Activated CD8-positive, alpha-beta T cell treated with anti-CD3 and anti-CD28 coated beads, Interleukin-2, amount 10 ng/mL, durations not matched to agents 7 days and 5 days (primary cell): Measurements from ENCODE around the gene CACNA1H. TPM values are rescaled to one million over a fixed set of nuclear protein-coding genes. Genes with fewer than 3 reads are reported as not detected.
"Not testable (repeated sequence)": the region's sequence is repeated elsewhere in the genome, so short reads cannot be mapped to it uniquely, and the experiment has no call there.

Experiments
- ATAC-seq: fragments of 150-1000 bp; cut with Tn5 transposase; one replicate; pipeline ENCODE4 v1.10.0; 2021; ENCODE audit warnings: moderate library complexity
- CTCF ChIA-PET: fragments of 350-600 bp; sonication (Branson Sonifier 250); formaldehyde crosslinking; loops from one replicate; lab custom pipeline; 2021; ENCODE audit warnings: antibody characterized with exemption; lab: Charles Lee
- POLR2A ChIA-PET: fragments of 350-600 bp; sonication (Branson Sonifier 250); formaldehyde crosslinking; loops from one replicate; lab custom pipeline; 2021; ENCODE audit warnings: antibody characterized with exemption; lab: Charles Lee
- DNase-seq: peaks from one replicate; pipeline ENCODE4 v3.0.0-alpha.2; 2020
- H3K27ac Mint-ChIP-seq: one replicate; pipeline ENCODE4 v1.8.0; 2021; ENCODE audit warnings: mild to moderate bottlenecking, mixed read lengths
- H3K27me3 Mint-ChIP-seq: one replicate; pipeline ENCODE4 v1.8.0; 2021; ENCODE audit warnings: low read depth, mixed read lengths
- H3K36me3 Mint-ChIP-seq: one replicate; pipeline ENCODE4 v1.8.0; 2021; ENCODE audit warnings: low read depth, mixed read lengths
- H3K4me1 Mint-ChIP-seq: one replicate; pipeline ENCODE4 v1.8.0; 2021; ENCODE audit warnings: low read depth, mixed read lengths
- H3K4me3 Mint-ChIP-seq: one replicate; pipeline ENCODE4 v1.8.0; 2021; ENCODE audit warnings: mild to moderate bottlenecking, mixed read lengths
- H3K9me3 Mint-ChIP-seq: one replicate; pipeline ENCODE4 v1.8.0; 2022; ENCODE audit warnings: mixed read lengths; ENCODE audit not compliant: insufficient read depth
- total RNA-seq, 2 experiments: library from RNA; stranded (reverse); gene quantifications; one replicate each; pipeline ENCODE4 v1.2.3, GENCODE V29; 2021

The CACNA1H gene
- total RNA-seq, 2 experiments from 2014 or later = 0.57 to 0.92 TPM

GRCh38 chr16:1228227-1228626, 75.3 kb downstream of the CACNA1H start:
- H3K27me3 Mint-ChIP-seq = not testable (repeated sequence)

GRCh38 chr16:1229476-1229875, 76.6 kb downstream of the CACNA1H start:
- H3K9me3 Mint-ChIP-seq, H3K36me3 Mint-ChIP-seq, H3K27ac Mint-ChIP-seq, DNase-seq, H3K4me3 Mint-ChIP-seq, ATAC-seq, CTCF ChIA-PET, H3K27me3 Mint-ChIP-seq, POLR2A ChIA-PET, H3K4me1 Mint-ChIP-seq: not testable (repeated sequence)

More at GRCh38 chr16:1228227-1228626, 75.3 kb downstream of the CACNA1H start:
- DNase-seq, H3K9me3 Mint-ChIP-seq, H3K27ac Mint-ChIP-seq, H3K36me3 Mint-ChIP-seq, CTCF ChIA-PET, H3K4me3 Mint-ChIP-seq, H3K4me1 Mint-ChIP-seq, ATAC-seq, POLR2A ChIA-PET: not testable (repeated sequence)

GRCh38 chr16:1230084-1230470, 77.2 kb downstream of the CACNA1H start, which contains the start of gene TPSB2:
Gene TPSB2 (minus strand): TSS chr16:1230184. CDS start chr16:1229951, 233 bp downstream.
- H3K27ac Mint-ChIP-seq, H3K4me1 Mint-ChIP-seq, H3K27me3 Mint-ChIP-seq, POLR2A ChIA-PET, DNase-seq, H3K9me3 Mint-ChIP-seq, ATAC-seq, H3K4me3 Mint-ChIP-seq, CTCF ChIA-PET, H3K36me3 Mint-ChIP-seq: not testable (repeated sequence)

- CTCF ChIA-PET, POLR2A ChIA-PET, DNase-seq: not testable (repeated sequence)
These were observed 77.7 kb downstream of the CACNA1H start for GRCh38 chr16:1230471-1231212.

DNA sequence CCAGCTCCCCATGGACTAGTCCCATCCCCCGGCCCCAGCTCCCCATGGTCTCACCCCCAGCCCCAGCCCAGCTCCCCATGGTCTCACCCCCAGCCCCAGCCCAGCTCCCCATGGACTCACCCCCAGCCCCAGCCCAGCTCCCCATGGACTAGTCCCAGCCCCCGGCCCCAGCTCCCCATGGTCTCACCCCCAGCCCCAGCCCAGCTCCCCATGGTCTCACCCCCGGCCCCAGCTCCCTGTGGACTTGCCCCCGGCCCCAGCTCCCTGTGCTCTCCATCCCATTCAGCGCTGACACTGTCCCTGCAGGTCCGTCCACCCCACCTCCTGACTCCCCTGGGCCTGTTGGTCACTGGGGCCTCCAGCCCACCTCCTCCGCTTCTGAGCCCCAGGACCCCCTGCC, 78.4 kb downstream of the CACNA1H start:
- H3K9me3 Mint-ChIP-seq, H3K36me3 Mint-ChIP-seq, CTCF ChIA-PET, DNase-seq, H3K27ac Mint-ChIP-seq, H3K27me3 Mint-ChIP-seq, H3K4me1 Mint-ChIP-seq, H3K4me3 Mint-ChIP-seq, POLR2A ChIA-PET, ATAC-seq: not testable (repeated sequence)

More at GRCh38 chr16:1230471-1231212, 77.7 kb downstream of the CACNA1H start:
- not testable (repeated sequence) for H3K4me3 Mint-ChIP-seq, H3K9me3 Mint-ChIP-seq, ATAC-seq, H3K36me3 Mint-ChIP-seq, H3K4me1 Mint-ChIP-seq, H3K27ac Mint-ChIP-seq, H3K27me3 Mint-ChIP-seq

DNA sequence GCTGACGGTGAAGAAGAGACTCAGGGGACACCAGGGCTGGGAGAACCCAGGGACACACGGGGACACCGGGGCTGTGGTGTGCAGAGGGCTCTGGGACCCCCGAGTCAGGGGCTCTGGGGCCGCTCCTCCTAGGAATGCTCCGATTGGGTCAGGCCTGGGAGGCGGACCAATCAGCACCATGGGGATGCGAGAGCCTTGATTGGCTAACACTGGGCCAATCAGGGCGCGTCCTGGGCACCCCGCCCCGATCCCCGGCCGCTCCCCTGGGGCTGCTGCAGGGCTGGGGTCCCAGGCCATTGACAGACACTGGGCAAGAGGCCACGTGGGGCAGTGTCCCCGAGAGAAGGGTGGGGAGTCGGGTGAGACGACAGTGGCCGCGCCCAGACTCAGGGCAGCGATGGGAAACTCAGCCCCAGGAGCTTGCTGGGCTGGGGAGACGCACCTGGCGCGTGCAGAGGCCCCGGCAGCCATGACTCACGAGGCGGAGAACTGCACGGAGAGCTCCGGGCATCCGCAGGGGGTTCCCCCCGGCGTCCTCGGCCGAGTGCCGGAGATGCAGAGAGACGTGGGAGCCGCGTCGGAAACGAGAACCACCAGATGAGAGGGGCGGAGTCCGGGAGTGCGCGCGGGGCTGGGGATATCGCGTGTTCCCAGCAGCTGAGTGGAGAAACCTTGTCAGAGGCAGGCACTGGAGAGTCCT, 79.3 kb downstream of the CACNA1H start:
- DNase-seq, H3K4me3 Mint-ChIP-seq, H3K4me1 Mint-ChIP-seq, H3K9me3 Mint-ChIP-seq, H3K27me3 Mint-ChIP-seq, CTCF ChIA-PET, H3K27ac Mint-ChIP-seq, H3K36me3 Mint-ChIP-seq, POLR2A ChIA-PET, ATAC-seq: not testable (repeated sequence)

DNA sequence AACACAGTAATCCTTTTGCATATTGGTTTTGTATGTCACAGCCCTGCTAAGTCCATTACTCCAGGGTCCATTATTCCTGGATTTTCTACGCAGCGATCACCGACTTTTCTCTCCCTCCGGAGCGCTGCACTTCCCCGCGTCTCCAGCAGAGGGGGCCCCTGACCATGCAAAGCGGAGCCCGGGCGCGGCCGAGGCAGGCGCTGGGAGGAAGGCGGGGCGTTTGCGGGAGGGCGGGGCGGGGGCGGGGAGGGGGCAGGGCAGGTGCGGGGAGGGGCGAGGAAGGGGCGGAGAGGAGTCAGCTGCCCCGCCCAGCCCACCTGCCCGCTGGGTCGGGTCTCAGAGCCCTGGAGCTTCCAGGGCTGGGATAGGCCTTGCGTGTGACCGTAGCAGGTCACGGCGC, 83.8 kb downstream of the CACNA1H start:
- H3K27me3 Mint-ChIP-seq, H3K36me3 Mint-ChIP-seq, H3K9me3 Mint-ChIP-seq, POLR2A ChIA-PET, H3K4me1 Mint-ChIP-seq, DNase-seq, H3K4me3 Mint-ChIP-seq, H3K27ac Mint-ChIP-seq, CTCF ChIA-PET: not testable (repeated sequence)
- ATAC-seq = peak; percentile 66

DNA sequence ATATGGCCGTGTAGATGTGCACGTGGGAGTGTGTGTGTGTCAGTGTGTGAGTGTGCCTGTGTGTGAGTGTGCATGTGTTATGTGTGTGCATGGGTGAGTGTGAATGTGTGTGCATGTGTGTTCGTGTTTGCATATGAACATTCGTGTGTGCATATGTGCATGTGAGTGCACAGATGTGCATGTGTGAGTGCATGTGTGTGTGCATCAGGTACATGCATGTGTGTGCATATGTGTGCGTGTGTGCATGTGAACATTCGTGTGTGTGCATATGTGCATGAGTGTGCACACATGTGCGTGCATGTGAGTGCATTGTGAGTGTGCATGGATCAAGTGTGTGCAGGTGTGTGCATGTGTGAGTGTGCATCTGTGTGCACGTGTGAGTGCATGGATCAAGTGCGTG, 85.1 kb downstream of the CACNA1H start:
- no peaks in the 10 kb centered on the region for H3K4me1 Mint-ChIP-seq
- H3K4me3 Mint-ChIP-seq = no peak overlapping the region
- no peak for ATAC-seq
- H3K27ac Mint-ChIP-seq = peak overlapping the region; percentile 2
- no peaks in the 10 kb centered on the region for H3K9me3 Mint-ChIP-seq
- no peaks in the 10 kb centered on the region for H3K36me3 Mint-ChIP-seq
- peaks cover 2% of the 10 kb centered on the region for H3K27me3 Mint-ChIP-seq
- POLR2A ChIA-PET = no interaction called here
- DNase-seq = no peak
- CTCF ChIA-PET = no interaction called here

GRCh38 chr16:1238909-1239308, 86.0 kb downstream of the CACNA1H start:
- CTCF ChIA-PET, POLR2A ChIA-PET, H3K27ac Mint-ChIP-seq, H3K4me1 Mint-ChIP-seq, H3K36me3 Mint-ChIP-seq, H3K9me3 Mint-ChIP-seq, DNase-seq, ATAC-seq, H3K27me3 Mint-ChIP-seq, H3K4me3 Mint-ChIP-seq: not testable (repeated sequence)

DNA sequence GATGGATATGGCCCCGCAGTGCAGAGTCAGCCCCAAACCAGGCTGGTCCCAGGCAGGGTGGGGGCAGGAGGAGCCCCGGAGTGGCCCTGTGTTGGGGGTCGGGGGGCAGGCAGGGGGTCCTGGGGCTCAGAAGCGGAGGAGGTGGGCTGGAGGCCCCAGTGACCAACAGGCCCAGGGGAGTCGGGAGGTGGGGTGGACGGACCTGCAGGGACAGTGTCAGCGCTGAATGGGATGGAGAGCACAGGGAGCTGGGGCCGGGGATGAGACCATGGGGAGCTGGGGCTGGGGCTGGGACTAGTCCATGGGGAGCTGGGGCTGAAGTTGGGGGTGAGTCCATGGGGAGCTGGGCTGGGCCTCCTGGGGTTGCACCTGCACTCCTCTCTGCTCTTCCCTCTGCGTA, 86.7 kb downstream of the CACNA1H start:
- CTCF ChIA-PET, H3K27me3 Mint-ChIP-seq, H3K9me3 Mint-ChIP-seq, H3K36me3 Mint-ChIP-seq, H3K4me1 Mint-ChIP-seq, POLR2A ChIA-PET, H3K4me3 Mint-ChIP-seq, H3K27ac Mint-ChIP-seq, ATAC-seq, DNase-seq: not testable (repeated sequence)

- DNase-seq, CTCF ChIA-PET, H3K27ac Mint-ChIP-seq, H3K4me3 Mint-ChIP-seq, H3K36me3 Mint-ChIP-seq, H3K9me3 Mint-ChIP-seq, ATAC-seq, POLR2A ChIA-PET, H3K4me1 Mint-ChIP-seq, H3K27me3 Mint-ChIP-seq: not testable (repeated sequence)
These were observed 87.5 kb downstream of the CACNA1H start, which contains the start of gene TPSAB1 for GRCh38 chr16:1240436-1240835. Gene TPSAB1 (plus strand): TSS chr16:1240705. CDS start chr16:1240939, 234 bp downstream.

- H3K36me3 Mint-ChIP-seq, POLR2A ChIA-PET, H3K27me3 Mint-ChIP-seq, CTCF ChIA-PET, H3K27ac Mint-ChIP-seq, H3K9me3 Mint-ChIP-seq, H3K4me3 Mint-ChIP-seq, ATAC-seq, DNase-seq, H3K4me1 Mint-ChIP-seq: not testable (repeated sequence)
These were observed 88.2 kb downstream of the CACNA1H start for GRCh38 chr16:1241081-1241480.
